ENCODE data around the gene GTF2A1L. TPM values are rescaled to one million over a fixed set of nuclear protein-coding genes. Genes with fewer than 3 reads are reported as not detected.
"Not testable (repeated sequence)": the region's sequence is repeated elsewhere in the genome, so short reads cannot be mapped to it uniquely, and the experiment has no call there.

GTF2A1L gene
- total RNA-seq, 4 donors from 2014 or later, result 0.16 to 1.8 TPM; not detected in 2

DNA sequence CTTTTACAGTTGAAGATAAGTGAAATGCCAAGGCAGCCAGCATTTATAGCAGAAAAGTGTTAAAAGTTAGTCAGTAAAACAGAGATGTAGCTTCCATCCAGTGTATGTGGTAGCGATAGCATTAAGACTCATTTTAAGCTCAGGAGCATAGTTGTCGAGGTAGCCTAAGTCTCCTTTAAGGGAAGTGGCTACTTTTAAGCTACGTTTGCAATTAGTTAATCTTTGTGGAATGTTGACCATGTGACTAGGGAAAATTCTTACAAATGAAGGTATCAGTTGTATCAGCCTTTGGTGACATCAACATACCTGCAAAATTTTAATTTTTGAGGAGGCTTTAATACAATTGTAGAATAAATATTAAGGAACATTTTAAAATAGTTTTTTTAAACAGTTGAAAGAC lies 76.0 kb downstream of the GTF2A1L start:
- no peaks in the 10 kb centered on the region for H3K9me3 ChIP-seq
- no peaks in the 10 kb centered on the region for H3K27me3 ChIP-seq
- no peak overlapping the region for H3K27ac ChIP-seq
- H3K4me1 ChIP-seq, result no peaks in the 10 kb centered on the region
- DNase-seq (no peak), ATAC-seq (no peak)
- no peak overlapping the region for H3K4me3 ChIP-seq
- TF ChIP-seq, protein P1, sequence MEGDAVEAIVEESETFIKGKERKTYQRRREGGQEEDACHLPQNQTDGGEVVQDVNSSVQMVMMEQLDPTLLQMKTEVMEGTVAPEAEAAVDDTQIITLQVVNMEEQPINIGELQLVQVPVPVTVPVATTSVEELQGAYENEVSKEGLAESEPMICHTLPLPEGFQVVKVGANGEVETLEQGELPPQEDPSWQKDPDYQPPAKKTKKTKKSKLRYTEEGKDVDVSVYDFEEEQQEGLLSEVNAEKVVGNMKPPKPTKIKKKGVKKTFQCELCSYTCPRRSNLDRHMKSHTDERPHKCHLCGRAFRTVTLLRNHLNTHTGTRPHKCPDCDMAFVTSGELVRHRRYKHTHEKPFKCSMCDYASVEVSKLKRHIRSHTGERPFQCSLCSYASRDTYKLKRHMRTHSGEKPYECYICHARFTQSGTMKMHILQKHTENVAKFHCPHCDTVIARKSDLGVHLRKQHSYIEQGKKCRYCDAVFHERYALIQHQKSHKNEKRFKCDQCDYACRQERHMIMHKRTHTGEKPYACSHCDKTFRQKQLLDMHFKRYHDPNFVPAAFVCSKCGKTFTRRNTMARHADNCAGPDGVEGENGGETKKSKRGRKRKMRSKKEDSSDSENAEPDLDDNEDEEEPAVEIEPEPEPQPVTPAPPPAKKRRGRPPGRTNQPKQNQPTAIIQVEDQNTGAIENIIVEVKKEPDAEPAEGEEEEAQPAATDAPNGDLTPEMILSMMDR (IDR thresholded peaks at IDR 0.05 in 4 of 5, conservative IDR thresholded peaks at IDR 0.05 in 1 of 5), result no peak
- no peak for TF ChIP-seq POLR2A (IDR thresholded peaks at IDR 0.05)
- in situ Hi-C loops (cut with MboI; ENCODE audit: low sequenced_read_pairs in 4 of 4), result no loop called here
- H3K36me3 ChIP-seq, result no peaks in the 10 kb centered on the region
- intact Hi-C loops (cut with DNase I; ENCODE audit: low total_unique reads), result no loop called here

DNA sequence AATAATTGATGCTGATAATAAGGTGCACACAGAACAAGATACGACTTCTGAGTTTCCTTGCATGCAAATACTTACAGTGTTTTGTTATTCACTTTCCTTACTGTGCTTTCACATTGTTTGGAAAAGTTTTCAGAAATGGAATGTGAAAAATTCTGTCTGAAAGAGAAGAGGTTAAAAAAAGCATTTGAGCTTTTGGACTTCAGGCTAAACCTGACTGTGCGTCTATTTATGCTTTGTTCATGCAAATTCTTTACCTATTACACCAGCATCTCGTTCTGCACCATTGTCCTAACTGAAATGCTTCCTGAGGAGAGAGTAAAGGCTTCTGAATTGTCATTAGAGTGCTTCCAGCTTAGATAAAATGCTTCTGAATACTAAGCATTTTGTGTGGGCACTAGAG lies 76.5 kb downstream of the GTF2A1L start:
- Histone ChIP-seq H3K36me3 (no peaks in the 10 kb centered on the region), H3K4me3 (no peak overlapping the region), H3K27me3 (no peaks in the 10 kb centered on the region), H3K27ac (no peak overlapping the region), H3K4me1 (no peaks in the 10 kb centered on the region), H3K9me3 (no peaks in the 10 kb centered on the region)
- in situ Hi-C loops (cut with MboI; ENCODE audit: low sequenced_read_pairs in 4 of 4), result no loop called here
- ATAC-seq (no peak), DNase-seq (no peak)
- intact Hi-C loops (cut with DNase I; ENCODE audit: low total_unique reads), result no loop called here
- TF ChIP-seq POLR2A (IDR thresholded peaks at IDR 0.05), result no peak
- TF ChIP-seq, protein P1 (IDR thresholded peaks at IDR 0.05 in 4 of 5, conservative IDR thresholded peaks at IDR 0.05 in 1 of 5), result no peak

DNA sequence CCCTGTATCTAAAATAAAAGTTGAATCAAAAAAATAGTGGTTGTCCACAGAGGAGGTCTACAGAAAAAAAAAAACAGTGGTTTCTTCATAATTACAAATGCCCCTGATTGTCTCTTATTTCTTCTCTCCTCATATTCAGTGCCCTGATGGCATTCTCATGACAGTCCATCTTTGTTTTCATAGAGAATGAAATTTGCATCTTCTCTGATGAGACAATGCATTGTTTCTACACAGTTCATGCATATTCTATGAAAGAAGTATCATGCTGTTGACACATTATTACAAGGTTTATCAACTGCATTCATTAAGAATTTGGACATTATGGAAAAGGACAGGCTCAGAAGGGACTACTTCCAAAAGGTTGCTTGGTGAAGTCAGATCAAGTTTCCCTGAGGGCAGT lies 78.3 kb downstream of the GTF2A1L start:
- Histone ChIP-seq H3K9me3 (no peaks in the 10 kb centered on the region), H3K4me1 (no peaks in the 10 kb centered on the region), H3K27ac (no peak overlapping the region), H3K4me3 (no peak overlapping the region), H3K36me3 (no peaks in the 10 kb centered on the region), H3K27me3 (no peaks in the 10 kb centered on the region)
- no peak for ATAC-seq
- intact Hi-C loops (cut with DNase I; ENCODE audit: low total_unique reads) (no loop called here), in situ Hi-C loops (cut with MboI; ENCODE audit: low sequenced_read_pairs in 4 of 4) (no loop called here)
- no peak for DNase-seq
- TF ChIP-seq, protein P1 (IDR thresholded peaks at IDR 0.05 in 4 of 5, conservative IDR thresholded peaks at IDR 0.05 in 1 of 5), result no peak
- TF ChIP-seq POLR2A (IDR thresholded peaks at IDR 0.05), result no peak

DNA sequence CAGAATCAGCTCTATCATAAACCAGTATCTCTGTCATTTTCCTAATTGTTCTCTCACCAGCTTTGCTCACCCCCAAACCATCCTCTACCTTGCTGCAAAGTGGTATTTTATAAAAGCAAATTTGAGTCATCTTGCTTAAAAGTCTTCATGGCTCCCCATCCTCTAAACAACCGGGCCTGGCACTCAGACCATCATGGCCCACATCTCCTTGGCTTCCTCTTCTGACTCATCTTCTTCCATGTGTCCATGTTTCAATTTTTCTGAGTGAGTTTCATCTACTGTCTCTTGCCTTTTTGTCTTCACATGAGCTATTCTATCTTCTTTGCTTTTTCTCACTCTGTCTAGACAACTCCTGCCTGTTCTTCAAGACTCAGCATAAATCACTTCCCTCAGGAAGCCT lies 79.2 kb downstream of the GTF2A1L start:
- TF ChIP-seq POLR2A (IDR thresholded peaks at IDR 0.05), result no peak
- TF ChIP-seq, protein P1 (IDR thresholded peaks at IDR 0.05 in 4 of 5, conservative IDR thresholded peaks at IDR 0.05 in 1 of 5), result no peak
- Histone ChIP-seq H3K27ac (no peak overlapping the region), H3K9me3 (no peaks in the 10 kb centered on the region)

DNA sequence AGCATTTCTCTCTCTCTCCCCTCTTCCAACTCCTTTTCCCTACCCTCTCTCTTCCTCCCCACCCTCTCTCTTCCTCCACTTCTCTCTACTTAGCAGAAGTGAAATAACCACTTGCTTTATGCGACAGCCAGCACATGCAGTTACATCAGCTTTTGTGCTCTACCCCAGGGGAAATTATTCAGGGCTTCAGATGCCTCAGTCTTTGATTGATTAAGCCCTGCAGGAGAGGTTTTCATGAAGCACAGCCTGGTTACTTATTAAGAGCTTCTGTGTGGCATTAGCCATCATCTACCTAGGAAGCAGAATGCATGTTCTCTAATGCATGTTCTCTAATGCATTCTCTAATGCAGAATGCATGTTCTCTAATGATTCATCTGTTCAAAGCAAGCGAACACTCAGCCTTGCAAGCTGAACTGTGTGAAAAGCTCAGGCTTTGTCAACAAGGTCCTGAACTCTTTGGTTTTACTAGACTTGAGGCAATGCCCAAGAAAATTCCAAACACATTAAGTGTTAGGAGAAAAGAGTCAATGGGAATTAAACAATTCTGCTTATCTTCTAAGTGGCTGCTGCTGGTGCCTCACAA lies 81.8 kb downstream of the GTF2A1L start:
- Histone ChIP-seq H3K36me3 (no peaks in the 10 kb centered on the region), H3K27me3 (no peaks in the 10 kb centered on the region), H3K4me1 (no peaks in the 10 kb centered on the region), H3K9me3 (no peaks in the 10 kb centered on the region), H3K27ac (no peak overlapping the region), H3K4me3 (no peak overlapping the region)
- DNase-seq (no peak), ATAC-seq (no peak)
- no peak for TF ChIP-seq POLR2A (IDR thresholded peaks at IDR 0.05)
- TF ChIP-seq, protein P1 (IDR thresholded peaks at IDR 0.05 in 4 of 5, conservative IDR thresholded peaks at IDR 0.05 in 1 of 5), result no peak
- intact Hi-C loops (cut with DNase I; ENCODE audit: low total_unique reads) (no loop called here), in situ Hi-C loops (cut with MboI; ENCODE audit: low sequenced_read_pairs in 4 of 4) (no loop called here)

More for the DNA sequence above, 79.2 kb downstream of the GTF2A1L start:
- DNase-seq (no peak), ATAC-seq (no peak)
- Histone ChIP-seq H3K4me1 (no peaks in the 10 kb centered on the region), H3K27me3 (no peaks in the 10 kb centered on the region), H3K4me3 (no peak overlapping the region), H3K36me3 (no peaks in the 10 kb centered on the region)
- intact Hi-C loops (cut with DNase I; ENCODE audit: low total_unique reads), result no loop called here
- in situ Hi-C loops (cut with MboI; ENCODE audit: low sequenced_read_pairs in 4 of 4), result no loop called here

DNA sequence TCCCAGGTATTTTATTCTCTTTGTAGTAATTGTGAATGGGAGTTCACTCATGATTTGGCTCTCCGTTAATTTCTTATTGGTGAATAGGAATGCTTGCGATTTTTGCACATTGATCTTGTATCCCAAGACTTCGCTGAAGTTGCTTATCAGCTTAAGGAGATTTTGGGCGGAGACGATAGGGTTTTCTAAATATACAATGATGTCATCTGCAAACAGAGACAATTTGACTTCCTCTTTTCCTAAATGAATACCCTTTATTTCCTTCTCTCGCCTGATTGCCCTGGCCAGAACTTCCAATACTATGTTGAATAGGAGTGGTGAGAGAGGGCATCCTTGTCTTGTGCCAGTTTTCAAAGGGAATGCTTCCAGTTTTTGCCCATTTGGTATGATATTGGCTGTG lies 86.0 kb downstream of the GTF2A1L start:
- intact Hi-C loops (cut with DNase I; ENCODE audit: low total_unique reads); H3K36me3 ChIP-seq; H3K27me3 ChIP-seq; in situ Hi-C loops (cut with MboI; ENCODE audit: low sequenced_read_pairs in 4 of 4); H3K27ac ChIP-seq; H3K4me1 ChIP-seq; H3K4me3 ChIP-seq; H3K9me3 ChIP-seq; DNase-seq; ATAC-seq: not testable (repeated sequence)

All from gastrocnemius medialis (tissue), 4 donors.